ENCODE data around the gene AP3D1.

GRCh38 chr19:2111886-2112285, 39.5 kb downstream of the AP3D1 start:
- no peak for TF ChIP-seq CTCF (IDR thresholded peaks at IDR 0.05 in 4 of 5, conservative IDR thresholded peaks at IDR 0.05 in 1 of 5)
- TF ChIP-seq POLR2A (IDR thresholded peaks at IDR 0.05) = no peak
